Measurements from ENCODE around the gene CHTOP. TPM values are rescaled to one million over a fixed set of nuclear protein-coding genes. Genes with fewer than 3 reads are reported as not detected.

The CHTOP gene, protein sequence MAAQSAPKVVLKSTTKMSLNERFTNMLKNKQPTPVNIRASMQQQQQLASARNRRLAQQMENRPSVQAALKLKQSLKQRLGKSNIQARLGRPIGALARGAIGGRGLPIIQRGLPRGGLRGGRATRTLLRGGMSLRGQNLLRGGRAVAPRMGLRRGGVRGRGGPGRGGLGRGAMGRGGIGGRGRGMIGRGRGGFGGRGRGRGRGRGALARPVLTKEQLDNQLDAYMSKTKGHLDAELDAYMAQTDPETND
- 22.7 and 27.4 TPM in 2 replicates for total RNA-seq (ENCODE audit: low replicate concordance)

DNA sequence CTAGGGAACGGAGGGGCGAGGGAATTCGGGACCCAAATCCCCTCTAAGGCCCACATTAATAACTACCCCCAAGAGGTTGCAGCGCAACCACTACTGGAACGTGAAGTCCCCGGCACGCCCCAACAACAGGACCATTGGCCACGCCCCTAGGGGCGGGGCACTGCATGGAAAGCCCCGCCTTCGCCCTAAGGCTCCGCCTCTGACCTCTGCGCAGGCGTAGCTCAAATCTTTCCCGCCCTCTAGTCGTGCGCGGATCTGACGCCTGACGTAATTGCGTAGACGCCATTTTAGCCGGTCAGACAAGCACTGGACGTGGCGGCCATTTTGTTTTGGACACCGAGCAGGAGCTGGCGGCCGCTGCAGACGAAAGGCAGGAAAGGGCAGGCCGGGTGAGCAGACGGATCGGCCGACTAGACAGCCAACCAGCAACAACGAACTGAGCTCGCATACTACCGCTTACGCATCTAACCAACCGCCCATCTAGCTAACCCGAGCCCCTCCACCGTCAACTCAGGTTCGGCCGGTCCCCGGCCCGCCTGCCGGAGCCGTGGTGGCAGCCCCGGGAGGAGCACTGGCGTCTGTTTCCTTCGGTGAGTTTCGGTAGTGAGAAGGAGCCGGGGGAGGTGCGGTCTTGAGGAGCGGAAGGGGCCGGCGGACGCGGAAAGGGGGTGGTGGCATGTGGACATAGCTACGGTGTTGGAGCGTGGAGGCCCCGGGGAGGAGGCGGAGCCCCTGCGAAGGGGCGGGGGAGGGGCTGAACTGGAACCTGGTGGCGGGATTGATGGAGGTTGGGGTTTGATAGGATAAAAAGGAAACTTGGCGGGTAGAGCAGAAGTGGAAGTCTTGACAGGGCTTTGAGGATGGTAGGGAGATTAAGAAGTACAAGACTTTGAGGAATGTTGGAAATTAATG lies at the start of gene CHTOP:
Gene CHTOP, plus strand, starts transcription at position 313 of the 912 bp plus-strand sequence. CDS start 2,523 bp downstream, outside the sequence.

DNA sequence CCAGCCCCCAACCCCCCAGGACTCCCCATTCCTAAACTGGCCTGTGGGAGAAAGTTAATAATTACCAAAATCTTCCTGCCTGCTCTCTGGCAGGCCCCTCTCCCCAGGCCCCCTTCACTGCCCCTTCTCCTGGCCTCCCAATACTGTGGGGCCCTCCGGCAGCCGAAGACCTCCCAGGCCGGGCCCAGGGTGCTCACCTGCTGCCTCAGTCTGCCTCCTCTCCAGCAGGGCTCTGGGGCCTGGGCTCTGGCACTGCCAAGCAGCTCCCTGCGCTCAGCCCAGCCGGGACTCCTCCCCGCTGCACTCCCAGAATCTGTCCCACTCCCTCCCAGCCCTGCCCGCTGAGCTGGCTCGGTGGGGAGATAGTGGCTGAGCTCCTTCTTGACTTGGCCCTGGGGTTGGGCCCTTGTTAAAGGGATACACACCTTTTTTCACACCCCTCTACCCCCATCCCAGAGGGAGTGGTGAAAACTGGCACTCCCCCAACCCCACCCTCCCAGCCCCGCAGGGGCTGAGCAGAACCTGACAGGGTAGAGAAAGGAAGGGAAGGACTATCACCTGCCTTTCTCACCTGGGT lies 21.0 kb upstream of the CHTOP start, which contains the start of gene S100A16:
Gene S100A16, minus strand, starts transcription at position 383 of the 577 bp plus-strand sequence. CDS start 4,986 bp downstream, outside the sequence.

DNA sequence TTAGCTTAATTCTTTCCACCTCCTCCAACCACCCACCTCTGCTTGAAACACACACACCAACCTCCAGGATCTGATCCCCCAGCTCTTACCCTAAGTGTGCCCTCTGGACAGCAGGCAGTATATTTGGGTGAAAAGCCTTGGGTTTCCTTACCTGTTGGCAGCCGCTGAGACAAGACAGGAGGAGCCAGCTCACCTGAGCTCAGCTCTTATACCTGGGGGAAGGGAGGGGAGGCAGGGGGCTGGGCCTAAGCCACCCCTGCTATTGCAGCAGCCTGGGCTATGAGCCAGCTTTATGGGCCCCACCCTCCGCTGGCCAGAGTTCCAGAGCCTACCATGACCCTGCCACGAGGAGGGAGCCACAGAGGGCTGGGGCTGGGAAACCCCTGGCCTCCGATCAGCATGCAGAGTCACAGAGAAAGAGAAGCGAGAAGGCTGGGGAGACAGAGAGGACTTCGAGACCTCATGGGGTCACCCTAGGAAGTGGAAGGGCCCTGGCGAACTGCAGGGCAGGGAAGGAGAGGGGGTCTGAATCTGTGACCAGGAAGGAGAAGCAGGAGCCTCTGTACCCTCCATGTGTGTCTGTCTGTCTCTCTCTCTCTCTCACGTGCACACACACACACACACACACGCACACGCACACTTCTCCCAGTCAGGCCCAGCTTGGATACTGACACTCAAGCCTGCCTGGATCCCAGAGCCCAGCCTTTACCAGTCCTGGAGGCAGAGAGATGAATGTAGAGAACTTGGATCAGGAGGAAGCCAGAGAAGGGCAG lies 17.5 kb upstream of the CHTOP start, which contains the start of gene S100A14:
Gene S100A14, minus strand, starts transcription at position 182 of the 773 bp plus-strand sequence. CDS start 467 bp downstream, outside the sequence.

DNA sequence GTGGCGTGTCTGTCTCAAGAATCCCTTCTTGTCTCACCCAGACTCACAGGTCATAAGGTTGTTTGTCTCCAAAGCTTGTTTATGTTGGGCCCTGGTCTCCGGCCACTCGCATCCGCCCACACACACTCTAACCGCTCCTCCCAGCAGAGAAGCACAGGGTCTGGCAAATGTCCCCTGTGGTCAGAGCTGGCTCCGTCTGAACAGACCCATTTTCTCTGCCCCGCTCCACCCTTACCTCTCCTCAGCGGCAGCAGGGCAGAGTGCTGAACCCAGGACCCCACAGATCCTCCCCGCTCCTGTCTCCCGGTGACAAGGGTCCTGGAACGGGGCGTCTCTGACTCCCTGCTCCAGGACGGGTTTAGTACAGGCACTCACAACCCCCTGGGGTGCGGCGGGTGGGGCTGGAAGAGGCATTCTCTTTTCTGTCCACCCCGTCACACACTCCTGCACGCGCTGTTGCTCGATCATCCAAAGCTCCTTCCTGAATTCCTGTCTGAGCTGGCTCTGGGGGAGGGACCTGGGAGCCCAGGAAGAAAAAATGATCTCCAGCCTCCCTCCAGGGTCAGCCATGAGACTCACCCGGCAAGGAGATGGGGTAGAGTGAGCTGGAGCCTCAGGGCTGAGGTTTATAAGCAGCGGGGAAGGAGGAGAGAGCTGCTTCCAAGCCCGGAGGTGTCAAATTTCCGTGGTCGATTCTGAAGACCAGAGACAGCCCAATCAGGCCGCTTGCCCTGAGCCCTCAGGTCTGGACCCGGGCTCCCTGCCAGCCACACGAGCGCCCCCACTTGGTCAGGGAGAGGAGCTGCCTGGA lies 6.8 kb upstream of the CHTOP start, which contains the start of gene S100A13:
Gene S100A13, minus strand, starts transcription at position 602 of the 811 bp plus-strand sequence. CDS start 1,033 bp downstream, outside the sequence.

DNA sequence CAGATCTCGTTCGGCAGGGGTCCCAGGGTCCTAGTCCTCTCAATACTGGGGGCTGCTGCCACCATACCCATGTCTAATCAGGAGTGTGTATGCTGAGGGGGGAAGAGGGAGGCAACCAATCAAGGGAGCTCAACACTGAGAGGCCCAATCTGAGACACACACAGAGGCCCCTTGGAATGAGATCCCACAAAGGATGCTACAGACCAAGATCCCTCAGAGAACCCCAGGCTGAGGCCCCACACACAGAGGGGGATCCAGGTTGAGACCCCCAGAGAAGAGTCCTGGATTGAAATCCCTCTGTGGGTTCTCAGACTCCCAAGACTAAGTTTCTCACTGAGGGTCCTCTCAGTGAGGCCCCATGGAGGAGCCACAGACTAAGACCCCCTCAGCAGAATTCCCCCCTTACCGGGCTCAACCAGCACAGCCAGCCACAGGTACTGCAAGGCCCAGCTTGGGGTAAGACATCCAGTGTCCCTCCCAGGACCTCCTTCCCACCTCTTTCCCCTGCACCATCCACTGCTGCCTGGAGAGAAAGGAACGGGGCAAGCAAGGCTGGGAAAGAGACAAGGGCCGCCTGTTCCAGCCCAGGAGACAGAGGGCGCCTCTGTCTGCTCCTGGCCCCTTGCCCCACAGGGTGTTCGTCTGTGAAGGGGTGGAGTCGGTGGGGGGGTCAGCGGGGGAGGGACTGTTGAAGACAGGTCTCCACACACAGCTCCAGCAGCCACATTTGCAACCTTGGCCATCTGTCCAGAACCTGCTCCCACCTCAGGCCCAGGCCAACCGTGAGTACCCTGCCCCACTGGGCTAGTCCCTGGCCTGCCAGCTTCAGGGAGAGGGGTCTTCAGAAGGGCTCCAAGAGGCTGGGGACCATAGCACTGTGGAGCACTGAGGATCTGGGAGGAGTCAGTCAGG lies 5.9 kb upstream of the CHTOP start, which contains the start of gene S100A1:
Gene S100A1, plus strand, starts transcription at position 720 of the 912 bp plus-strand sequence. CDS start 2,088 bp downstream, outside the sequence.

DNA sequence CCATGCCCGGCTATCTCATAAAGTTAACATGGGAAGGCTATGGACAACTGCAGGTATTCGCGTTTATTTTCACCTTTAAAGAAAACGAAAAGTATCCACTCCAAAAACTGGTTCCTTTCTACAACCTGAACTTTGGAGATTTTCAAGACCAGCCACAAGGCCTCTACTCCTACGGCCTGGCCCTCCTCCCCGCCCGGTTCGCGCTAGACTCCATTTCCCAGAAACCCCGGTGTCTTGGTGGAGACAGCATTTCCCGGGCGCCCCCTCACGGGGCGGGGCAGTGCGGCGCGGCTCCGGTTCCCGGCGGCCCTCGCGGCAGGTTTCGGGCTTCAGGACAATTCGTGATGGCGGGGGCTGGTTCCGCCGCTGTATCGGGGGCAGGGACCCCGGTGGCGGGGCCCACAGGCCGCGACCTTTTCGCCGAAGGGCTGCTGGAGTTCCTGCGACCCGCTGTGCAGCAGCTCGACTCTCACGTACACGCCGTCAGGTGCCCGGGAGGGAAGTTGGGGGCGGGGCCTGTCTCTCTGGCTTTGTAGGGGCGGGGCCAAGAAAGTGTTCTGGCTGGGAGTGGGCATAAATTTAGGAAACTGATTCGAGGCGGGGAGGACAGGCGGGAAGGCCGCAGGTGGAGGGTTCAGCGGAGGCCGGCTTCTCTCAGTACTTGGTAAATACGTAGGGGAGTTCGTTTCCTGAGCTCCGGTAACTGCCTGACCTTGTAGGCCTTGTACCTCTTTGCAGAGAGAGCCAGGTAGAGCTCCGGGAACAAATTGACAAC lies 24.7 kb downstream of the CHTOP start, which contains the start of gene SNAPIN:
Gene SNAPIN, plus strand, starts transcription at position 304 of the 775 bp plus-strand sequence. Its CDS starts 41 bp downstream, at position 345.

DNA sequence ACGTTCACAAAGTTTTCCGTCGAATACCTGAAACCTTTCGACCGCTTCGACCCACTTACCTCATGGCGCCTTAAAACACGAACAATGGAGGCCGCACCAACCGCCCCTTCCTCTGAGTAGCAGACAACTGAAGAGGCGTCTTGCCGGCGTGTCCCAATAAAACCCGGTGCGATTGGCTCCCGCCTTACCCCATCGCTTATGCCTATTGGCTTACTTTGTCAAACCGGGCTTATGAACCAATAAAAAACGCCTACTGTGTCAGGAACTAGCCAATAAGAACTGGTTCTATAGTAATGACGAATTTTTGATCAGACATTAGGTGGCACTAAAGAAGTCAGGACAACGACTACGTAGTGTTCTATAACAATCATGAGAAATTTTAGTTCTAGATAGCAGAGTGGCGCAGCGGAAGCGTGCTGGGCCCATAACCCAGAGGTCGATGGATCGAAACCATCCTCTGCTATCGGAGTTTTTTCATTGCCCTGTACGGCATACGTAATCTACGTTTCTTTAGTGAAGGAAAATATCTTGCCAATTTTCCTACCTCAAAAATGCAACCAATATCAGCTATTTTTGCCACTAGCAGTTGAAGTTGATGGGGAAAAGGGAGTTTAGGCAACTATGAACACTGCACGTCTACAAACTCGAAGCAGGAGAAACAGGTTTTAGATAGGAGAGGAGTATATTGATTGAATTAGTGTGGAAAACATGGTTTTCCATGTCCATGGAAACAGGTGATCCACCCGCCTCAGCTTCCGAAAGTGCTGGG lies 37.2 kb downstream of the CHTOP start, which contains the start of gene ILF2:
Gene ILF2, minus strand, starts transcription at position 135 of the 769 bp plus-strand sequence. Its CDS starts 71 bp downstream, at position 64.

DNA sequence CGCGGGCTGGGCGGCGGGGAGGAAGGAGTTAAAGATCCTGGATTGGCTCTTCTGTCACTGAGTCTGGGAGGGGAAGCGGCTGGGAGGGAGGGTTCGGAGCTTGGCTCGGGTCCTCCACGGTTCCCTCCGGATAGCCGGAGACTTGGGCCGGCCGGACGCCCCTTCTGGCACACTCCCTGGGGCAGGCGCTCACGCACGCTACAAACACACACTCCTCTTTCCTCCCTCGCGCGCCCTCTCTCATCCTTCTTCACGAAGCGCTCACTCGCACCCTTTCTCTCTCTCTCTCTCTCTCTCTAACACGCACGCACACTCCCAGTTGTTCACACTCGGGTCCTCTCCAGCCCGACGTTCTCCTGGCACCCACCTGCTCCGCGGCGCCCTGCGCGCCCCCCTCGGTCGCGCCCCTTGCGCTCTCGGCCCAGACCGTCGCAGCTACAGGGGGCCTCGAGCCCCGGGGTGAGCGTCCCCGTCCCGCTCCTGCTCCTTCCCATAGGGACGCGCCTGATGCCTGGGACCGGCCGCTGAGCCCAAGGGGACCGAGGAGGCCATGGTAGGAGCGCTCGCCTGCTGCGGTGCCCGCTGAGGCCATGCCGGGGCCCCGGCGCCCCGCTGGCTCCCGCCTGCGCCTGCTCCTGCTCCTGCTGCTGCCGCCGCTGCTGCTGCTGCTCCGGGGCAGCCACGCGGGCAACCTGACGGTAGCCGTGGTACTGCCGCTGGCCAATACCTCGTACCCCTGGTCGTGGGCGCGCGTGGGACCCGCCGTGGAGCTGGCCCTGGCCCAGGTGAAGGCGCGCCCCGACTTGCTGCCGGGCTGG lies 44.9 kb downstream of the CHTOP start, which contains the start of gene NPR1:
Gene NPR1, plus strand, starts transcription at position 170 of the 818 bp plus-strand sequence. Its CDS starts 421 bp downstream, at position 591.

Other genes starting within 250 kb of the CHTOP start
- gene S100A8, start 243.0 kb upstream of the CHTOP start, total RNA-seq (ENCODE audit: low replicate concordance) = not detected in 2 replicates
- gene S100A7A, start 217.5 kb upstream of the CHTOP start, total RNA-seq (ENCODE audit: low replicate concordance) = not detected in 2 replicates
- gene S100A7, start 173.4 kb upstream of the CHTOP start, total RNA-seq (ENCODE audit: low replicate concordance) = not detected in 2 replicates
- 1,802 and 2,597 TPM in 2 replicates for gene S100A6, start 98.1 kb upstream of the CHTOP start, total RNA-seq (ENCODE audit: low replicate concordance)
- not detected in 2 replicates for gene S100A5, start 93.1 kb upstream of the CHTOP start, total RNA-seq (ENCODE audit: low replicate concordance)
- gene S100A4, start 88.3 kb upstream of the CHTOP start, total RNA-seq (ENCODE audit: low replicate concordance) = 109 and 280 TPM in 2 replicates
- gene S100A3, start 84.8 kb upstream of the CHTOP start, total RNA-seq (ENCODE audit: low replicate concordance) = 5.0 and 7.3 TPM in 2 replicates
- gene S100A2, start 68.2 kb upstream of the CHTOP start, total RNA-seq (ENCODE audit: low replicate concordance) = 1.1 and 3.5 TPM in 2 replicates
- 98.3 and 375 TPM in 2 replicates for gene S100A16, start 20.9 kb upstream of the CHTOP start, total RNA-seq (ENCODE audit: low replicate concordance)
- 0.12 and 0.30 TPM in 2 replicates for gene S100A14, start 17.7 kb upstream of the CHTOP start, total RNA-seq (ENCODE audit: low replicate concordance)
- gene S100A13, start 6.6 kb upstream of the CHTOP start, total RNA-seq (ENCODE audit: low replicate concordance) = 168 and 173 TPM in 2 replicates
- gene S100A1, start 5.6 kb upstream of the CHTOP start, total RNA-seq (ENCODE audit: low replicate concordance) = 0.23 TPM in 1 of 2 replicates, not detected in the other
- gene SNAPIN, start 24.6 kb downstream of the CHTOP start, total RNA-seq (ENCODE audit: low replicate concordance) = 26.4 and 55.4 TPM in 2 replicates
- 126 and 196 TPM in 2 replicates for gene ILF2, start 36.9 kb downstream of the CHTOP start, total RNA-seq (ENCODE audit: low replicate concordance)
- gene NPR1, start 44.6 kb downstream of the CHTOP start, total RNA-seq (ENCODE audit: low replicate concordance) = 0.08 and 19.8 TPM in 2 replicates
- gene INTS3, start 94.0 kb downstream of the CHTOP start, total RNA-seq (ENCODE audit: low replicate concordance) = 17.9 and 23.9 TPM in 2 replicates
- gene SLC27A3, start 141.3 kb downstream of the CHTOP start, total RNA-seq (ENCODE audit: low replicate concordance) = 4.4 and 38.0 TPM in 2 replicates